Panc1 (cell line): ENCODE results near the gene ADAD1. TPM values are rescaled to one million over a fixed set of nuclear protein-coding genes. Genes with fewer than 3 reads are reported as not detected.

ENCODE experiments used
- ATAC-seq: fragments of 200-7000 bp; cut with Tn5 transposase; 2 replicates; pipeline ENCODE4 v1.9.1; 2020; ENCODE audit warnings: mild to moderate bottlenecking, moderate library complexity
- BruUV-seq: library from RNA; stranded (reverse); fragments of 400-500 nt; replicated peaks from 2 replicates; lab custom pipeline; 2021; lab: Mats Ljungman, UMichigan
- CTCF ChIA-PET: fragments of 300-600 bp; sonication (Branson Sonifier 250); formaldehyde crosslinking; loops from one replicate; lab custom pipeline; 2022; ENCODE audit warnings: antibody characterized with exemption; lab: Charles Lee
- POLR2A ChIA-PET: fragments of 300-600 bp; sonication (Branson Sonifier 250); formaldehyde crosslinking; loops from one replicate; lab custom pipeline; 2022; ENCODE audit warnings: antibody characterized with exemption; lab: Charles Lee
- DNase-seq: peaks from one replicate; pipeline ENCODE4 v3.0.0-alpha.2; 2010; ENCODE audit warnings: low read depth, low spot score
- H3K27ac ChIP-seq: 2 replicates; pipeline ENCODE4 v1.5.1; 2011; ENCODE audit warnings: mild to moderate bottlenecking, low read length, inconsistent platforms
- H3K27me3 ChIP-seq: fragments of 200-500 bp; sonication (Bioruptor generic); 2 replicates; pipeline ENCODE4 v1.6.0; 2014; ENCODE audit warnings: low read length, inconsistent platforms; ENCODE audit not compliant: control insufficient read depth, insufficient read depth
- H3K36me3 ChIP-seq: fragments of 200-500 bp; sonication (Bioruptor generic); 2 replicates; pipeline ENCODE4 v1.5.1; 2014; ENCODE audit warnings: inconsistent platforms, mild to moderate bottlenecking, low read length, moderate library complexity; ENCODE audit not compliant: control insufficient read depth, insufficient read depth
- H3K4me1 ChIP-seq: 2 replicates; pipeline ENCODE4 v1.5.1; 2011; ENCODE audit warnings: inconsistent platforms, mild to moderate bottlenecking, low read length, moderate library complexity; ENCODE audit not compliant: control insufficient read depth, insufficient read depth
- H3K4me3 ChIP-seq, 2 experiments: 2 replicates each; pipeline ENCODE4 v1.5.1; 2011 to 2012; ENCODE audit warnings: low read depth in 2 of 2, low read length in 2 of 2, mild to moderate bottlenecking in 2 of 2, inconsistent platforms in 1 of 2, moderate library complexity in 1 of 2
- H3K9me3 ChIP-seq: fragments of 200-500 bp; sonication (Bioruptor generic); 2 replicates; pipeline ENCODE4 v1.5.1; 2014; ENCODE audit warnings: low read depth, mild to moderate bottlenecking, inconsistent platforms, low read length, moderate library complexity; ENCODE audit not compliant: control insufficient read depth, insufficient read depth
- CTCF ChIP-seq: fragments of 450-650 bp; IDR thresholded peaks from 2 replicates; pipeline ENCODE4 v1.5.1; 2017; ENCODE audit warnings: mild to moderate bottlenecking
- POLR2AphosphoS5 ChIP-seq: IDR thresholded peaks from 2 replicates; pipeline ENCODE4 v1.6.1; 2012; ENCODE audit warnings: mild to moderate bottlenecking, low read depth, low read length, moderate library complexity
- REST ChIP-seq, 2 experiments: IDR thresholded peaks; 2 replicates each; pipeline ENCODE4 v1.6.1; 2011 to 2012; ENCODE audit warnings: low read depth in 2 of 2, control low read depth in 1 of 2, low read length in 1 of 2, mild to moderate bottlenecking in 1 of 2, moderate library complexity in 1 of 2; ENCODE audit not compliant: insufficient read depth in 1 of 2
- SIN3A ChIP-seq: IDR thresholded peaks from 2 replicates; pipeline ENCODE4 v1.6.1; 2012; ENCODE audit warnings: low read depth, mild to moderate bottlenecking, low read length, moderate library complexity, borderline replicate concordance; ENCODE audit not compliant: insufficient read depth
- TCF7L2 ChIP-seq: IDR thresholded peaks from 2 replicates; pipeline ENCODE4 v1.6.1; 2011; ENCODE audit warnings: mild to moderate bottlenecking, low read depth, low read length, inconsistent platforms
- in situ Hi-C: cut with HindIII; loops from 2 replicates; pipeline ENCODE4 v1.10.0; 2016; ENCODE audit warnings: low sequenced_read_pairs, low pct_unique_long_range_greater_than_20kb
- intact Hi-C: fragments of 100-400 bp; cut with micrococcal nuclease; formaldehyde crosslinking; loops from one replicate; pipeline ENCODE4 v1.10.0; 2022; ENCODE audit not compliant: unreplicated experiment
- total RNA-seq: library from RNA; stranded (reverse); gene quantifications from one replicate; pipeline ENCODE4 v1.2.1, GENCODE V29; 2021; ENCODE audit not compliant: unreplicated experiment

The ADAD1 gene
- total RNA-seq, 1 experiment from 2014 or later: not detected

GRCh38 chr4:122377352-122377751, 1.5 kb upstream of the ADAD1 start:
- TF ChIP-seq REST (IDR thresholded peaks at IDR 0.05; ENCODE audit: insufficient read depth in 1 of 2, low read depth in 2 of 2, low read length in 1 of 2) (no peak), CTCF (no peak), SIN3A (no peak), TCF7L2 (no peak)
- no peak overlapping the region for H3K4me3 ChIP-seq
- no peaks in the 10 kb centered on the region for H3K27me3 ChIP-seq
- H3K4me1 ChIP-seq: no peaks in the 10 kb centered on the region
- no TSS peak for BruUV-seq
- POLR2A ChIA-PET: no interaction called here
- H3K9me3 ChIP-seq: no peaks in the 10 kb centered on the region
- no peaks in the 10 kb centered on the region for H3K36me3 ChIP-seq
- no peak for ATAC-seq
- CTCF ChIA-PET: no interaction called here
- no peak overlapping the region for H3K27ac ChIP-seq
- DNase-seq: no peak
- intact Hi-C loops: no loop called here
- in situ Hi-C loops: no loop called here

- no peak overlapping the region for H3K27ac ChIP-seq
- DNase-seq (no peak), ATAC-seq (no peak)
- no peak for TF ChIP-seq POLR2AphosphoS5
- no peak for TF ChIP-seq CTCF
- TF ChIP-seq REST (IDR thresholded peaks at IDR 0.05; ENCODE audit: insufficient read depth in 1 of 2, low read depth in 2 of 2, low read length in 1 of 2): no peak
- no peak for TF ChIP-seq SIN3A
- TF ChIP-seq TCF7L2: no peak
- H3K27me3 ChIP-seq: no peaks in the 10 kb centered on the region
- intact Hi-C loops (no loop called here), in situ Hi-C loops (no loop called here)
- no peaks in the 10 kb centered on the region for H3K9me3 ChIP-seq
- ChIA-PET CTCF (no interaction called here), POLR2A (no interaction called here)
- no peaks in the 10 kb centered on the region for H3K4me1 ChIP-seq
- H3K36me3 ChIP-seq: no peaks in the 10 kb centered on the region
- BruUV-seq: no TSS peak
- no peak overlapping the region for H3K4me3 ChIP-seq
Measured at GRCh38 chr4:122379239-122379638, 428 bp downstream of the ADAD1 start.
